Activated CD8-positive, alpha-beta memory T cell treated with anti-CD3 and anti-CD28 coated beads, Interleukin-2, amount 50 U/mL, for 1 hour (primary cell): Measurements from ENCODE around the gene USP36.
A peak's percentile ranks its signal among the peaks of the same experiment; 100 is the strongest.
"Not testable (repeated sequence)": the region's sequence is repeated elsewhere in the genome, so short reads cannot be mapped to it uniquely, and the experiment has no call there.

Experiments
- DNase-seq: peaks from one replicate; pipeline ENCODE4 v3.0.0-alpha.2; 2020; ENCODE audit errors: extremely low read depth

The USP36 gene

DNA sequence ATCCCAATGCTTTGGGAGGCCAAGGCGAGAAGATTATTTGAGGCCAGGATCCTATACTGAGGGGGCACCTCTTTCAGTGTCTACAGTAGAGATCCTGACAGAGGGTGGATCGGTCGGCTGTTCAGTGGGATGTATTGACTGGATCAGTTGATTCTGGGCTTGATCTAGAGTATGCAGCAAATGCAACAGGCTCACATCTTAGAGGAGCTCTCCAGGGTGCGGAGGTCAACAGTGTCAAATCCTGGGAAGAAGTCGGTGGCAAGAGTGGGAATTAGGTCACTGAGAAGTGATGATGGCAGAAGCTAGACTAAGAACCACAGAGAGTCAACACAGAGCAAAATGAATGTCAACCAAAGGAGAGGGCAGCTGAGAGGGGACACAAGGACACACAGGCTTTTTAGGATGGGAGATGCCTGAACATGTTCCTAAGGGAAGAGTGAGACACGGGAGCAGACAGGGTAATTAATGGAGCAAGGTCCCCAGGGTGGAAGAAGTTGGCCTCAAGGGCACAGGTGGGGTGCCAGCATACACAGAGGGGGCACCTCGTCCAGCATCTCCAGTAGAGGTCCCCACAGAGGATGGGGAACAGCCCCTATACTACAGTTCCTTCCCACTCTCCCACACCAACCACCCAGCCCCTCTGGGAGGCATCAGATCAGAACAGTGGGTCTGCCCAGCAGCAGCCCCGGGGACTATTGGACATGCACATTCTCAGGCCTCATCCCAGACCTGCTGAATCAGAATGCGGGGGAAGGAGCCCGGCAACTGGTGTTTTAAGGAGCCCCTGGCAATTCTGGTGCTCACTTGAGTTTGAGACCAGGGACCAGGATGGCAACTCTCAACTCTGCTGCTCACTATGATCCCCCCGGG lies 48.5 kb downstream of the USP36 start:
- no peak for DNase-seq

DNA sequence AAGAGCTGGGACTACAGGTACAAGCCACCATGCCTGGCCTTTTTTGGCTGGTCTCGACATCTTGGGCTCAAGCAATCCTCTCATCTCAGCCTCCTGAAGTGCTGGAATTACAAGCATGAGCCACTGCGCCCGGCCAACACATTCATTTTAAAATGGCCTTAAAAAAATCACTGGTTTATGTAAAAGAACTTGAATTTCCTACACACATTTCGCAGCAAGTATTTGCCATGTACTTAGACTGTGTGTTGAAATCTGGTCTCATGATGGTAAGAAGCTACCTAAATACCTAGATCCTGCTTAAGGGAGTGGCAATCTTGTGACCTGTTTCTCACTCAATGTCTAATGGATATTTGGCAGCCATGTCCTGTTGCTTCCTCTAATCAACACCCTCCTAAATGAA lies 50.1 kb downstream of the USP36 start:
- no peak for DNase-seq

DNA sequence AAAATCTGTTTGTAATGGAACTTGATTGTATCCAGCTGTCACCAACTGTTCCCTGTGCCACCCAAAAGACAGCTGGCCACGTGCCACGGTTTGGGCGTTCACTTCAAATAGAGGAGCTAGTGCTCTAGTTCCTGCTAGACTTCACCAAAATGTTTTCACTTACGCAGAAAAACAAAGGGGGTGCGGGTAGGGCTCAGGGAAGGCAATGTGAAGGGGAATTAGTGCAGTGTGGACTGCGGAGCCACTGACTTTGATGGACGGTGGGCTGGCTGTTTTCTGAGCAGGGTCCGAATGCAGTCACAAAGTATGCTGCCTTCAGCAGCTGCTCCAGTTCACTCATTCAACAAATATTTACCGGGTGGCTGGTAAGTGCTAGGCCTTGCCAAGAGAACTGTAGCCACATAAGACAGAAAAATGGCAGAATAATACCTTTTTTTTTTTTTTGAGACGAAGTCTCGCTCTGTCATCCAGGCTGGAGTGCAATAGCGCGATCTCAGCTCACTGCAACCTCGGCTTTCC lies 50.9 kb downstream of the USP36 start:
- DNase-seq, result no peak

DNA sequence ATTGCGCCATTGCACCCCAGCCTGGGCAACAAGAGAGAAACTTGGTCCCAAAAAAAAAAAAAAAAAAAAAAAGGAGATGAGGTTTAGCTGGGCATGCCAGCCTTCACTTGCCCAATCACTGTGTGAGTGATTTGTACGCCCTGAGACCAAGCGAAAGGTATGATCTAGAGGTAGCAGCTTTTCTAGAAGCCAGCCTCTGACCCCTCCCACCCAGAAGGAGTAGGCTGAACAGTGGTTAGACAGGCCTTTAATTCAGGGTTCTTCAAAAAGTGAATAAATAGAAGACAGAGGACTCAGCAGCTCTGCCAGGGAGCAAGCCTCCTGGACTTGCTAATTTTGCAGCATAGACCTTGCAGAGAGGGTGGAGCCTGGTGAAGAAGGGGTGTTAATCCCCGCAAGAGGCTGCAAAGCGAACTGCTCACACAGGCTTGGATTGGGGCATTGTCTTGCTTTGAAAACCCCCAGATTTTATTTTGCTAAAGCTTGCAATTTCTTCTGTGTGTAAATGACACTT lies 51.4 kb downstream of the USP36 start:
- no peak for DNase-seq

DNA sequence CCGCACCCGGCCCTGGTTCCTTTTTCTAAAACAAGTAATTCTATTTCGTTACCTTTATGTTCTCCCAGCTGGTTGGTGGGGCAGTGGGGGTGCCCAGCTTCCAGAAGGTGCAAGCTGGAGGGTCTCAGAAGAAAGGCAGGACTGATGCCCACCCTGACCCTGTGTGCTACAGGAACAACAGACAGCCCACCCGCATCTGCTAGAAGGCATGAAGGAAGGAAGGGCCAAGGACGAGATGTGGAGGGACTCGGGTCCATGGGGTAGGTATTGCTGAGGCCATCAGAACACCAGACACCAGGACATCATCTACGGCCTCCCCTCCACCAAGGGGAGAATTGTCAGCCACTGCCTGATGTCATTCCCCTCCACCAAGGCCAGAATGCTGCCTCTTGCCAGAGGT lies 52.2 kb downstream of the USP36 start:
- DNase-seq, result no peak

DNA sequence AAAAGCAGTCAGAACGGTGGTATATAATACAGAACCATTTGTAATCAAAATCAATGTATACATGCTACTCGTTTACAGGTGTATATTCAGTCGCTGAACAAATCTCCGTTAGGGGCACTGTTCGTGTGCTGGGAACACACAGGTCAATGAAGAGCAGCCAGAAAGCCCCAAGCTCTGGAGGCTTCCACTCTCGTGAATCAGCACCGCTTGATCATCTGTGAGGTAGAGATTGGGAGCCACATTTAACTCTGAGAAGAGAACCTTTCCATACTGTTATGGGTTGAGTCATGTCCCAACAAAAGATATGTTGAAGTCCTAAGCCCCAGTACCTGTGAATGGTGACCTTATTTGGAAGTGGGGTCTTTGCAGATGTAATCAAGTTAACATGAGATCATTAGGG lies 53.2 kb downstream of the USP36 start:
- DNase-seq, result no peak

DNA sequence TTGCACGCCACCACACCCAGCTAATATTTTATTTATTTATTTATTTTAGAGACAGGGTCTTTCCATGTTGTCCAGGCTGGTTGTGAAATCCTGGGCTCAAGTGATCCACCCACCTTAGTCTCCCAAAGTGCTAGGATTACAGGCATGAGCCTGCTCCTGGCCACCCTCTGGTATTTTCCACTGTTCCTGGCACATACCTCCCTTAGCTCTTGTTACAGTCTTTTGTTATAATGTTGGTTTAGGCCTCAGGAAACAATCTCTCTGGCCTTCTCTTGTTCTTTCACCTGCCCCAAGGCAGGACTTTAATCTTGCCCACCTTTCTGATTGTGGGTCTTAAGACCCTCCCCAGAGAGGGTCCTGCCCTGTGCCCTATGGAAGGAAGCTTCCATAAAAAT lies 55.0 kb downstream of the USP36 start:
- no peak for DNase-seq

DNA sequence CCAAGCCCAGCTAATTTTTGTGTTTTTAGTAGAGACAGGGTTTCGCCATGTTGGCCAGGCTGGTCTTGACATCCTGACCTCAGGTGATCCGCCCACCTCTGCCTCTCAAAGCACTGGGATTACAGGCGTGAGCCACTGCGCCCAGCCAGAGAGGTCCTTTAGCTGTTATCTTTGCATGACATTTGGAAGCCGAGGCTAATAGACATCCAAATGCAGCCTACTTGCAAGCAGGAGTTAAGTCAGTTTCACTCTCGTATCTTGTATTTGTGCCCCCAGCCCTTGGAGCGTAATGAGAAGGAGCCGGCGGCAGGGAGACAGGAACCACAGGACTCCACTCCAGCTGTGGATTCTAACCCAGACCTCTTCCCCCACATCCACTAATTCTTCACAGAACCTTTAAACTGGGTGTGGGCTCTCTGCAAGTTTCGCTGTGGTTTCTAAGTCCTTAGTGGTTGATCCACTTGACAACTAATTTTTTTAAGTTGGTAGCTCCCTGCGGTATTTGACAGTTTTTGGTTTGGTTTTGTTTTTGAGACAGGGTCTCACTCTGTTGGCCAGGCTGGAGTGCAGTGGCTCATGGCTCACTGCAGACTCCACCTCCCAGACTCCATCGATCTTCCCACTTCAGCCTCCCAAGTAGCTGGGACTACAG lies 55.5 kb downstream of the USP36 start:
- no peak for DNase-seq

DNA sequence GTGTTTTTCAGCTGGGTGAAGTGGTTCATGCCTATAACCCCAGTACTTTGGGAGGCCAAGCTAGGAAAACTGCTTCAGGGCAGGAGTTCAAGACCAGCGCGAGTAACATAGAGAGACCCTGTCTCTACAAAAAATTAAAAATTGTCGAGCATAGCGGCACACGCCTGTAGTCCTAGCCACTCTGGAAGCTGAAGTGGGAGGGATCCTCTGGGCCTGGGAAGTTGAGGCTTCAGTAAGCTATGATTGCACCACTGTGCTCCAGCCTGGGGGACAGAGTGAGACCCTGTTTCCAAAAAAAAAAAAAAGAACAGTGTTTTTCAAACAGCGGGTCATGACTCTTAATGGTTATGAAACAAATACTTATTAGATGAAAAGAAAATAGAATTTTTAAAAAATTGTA lies 56.3 kb downstream of the USP36 start:
- no peak for DNase-seq

DNA sequence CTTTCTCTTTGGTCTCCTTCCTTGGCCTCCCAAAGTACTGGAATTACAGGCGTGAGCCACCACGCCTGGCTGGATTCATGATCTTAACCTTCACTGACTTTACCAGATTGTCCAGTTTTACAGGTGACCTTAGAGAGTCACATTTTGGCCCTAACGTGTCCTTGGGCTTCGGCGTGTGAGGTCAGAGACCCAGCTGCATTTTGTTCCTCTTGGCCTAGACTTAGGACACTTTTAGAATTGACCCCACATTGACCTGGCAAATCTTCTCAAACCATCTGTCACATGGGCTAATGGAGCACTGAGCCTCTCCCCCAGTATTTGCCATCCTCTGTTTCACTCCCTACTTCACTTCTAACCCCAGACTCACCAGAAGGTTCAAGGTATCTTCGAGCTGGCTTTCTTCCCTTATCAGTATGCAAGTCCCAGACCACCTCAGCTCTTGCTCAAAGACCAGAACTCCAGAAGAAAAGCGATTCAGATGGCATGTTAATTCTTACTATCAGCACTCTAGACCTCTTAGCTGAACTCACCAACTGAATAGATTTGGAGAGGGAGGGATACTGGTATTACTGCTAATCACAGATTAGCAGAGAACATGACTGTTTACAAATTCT lies 56.8 kb downstream of the USP36 start:
- DNase-seq, result no peak

DNA sequence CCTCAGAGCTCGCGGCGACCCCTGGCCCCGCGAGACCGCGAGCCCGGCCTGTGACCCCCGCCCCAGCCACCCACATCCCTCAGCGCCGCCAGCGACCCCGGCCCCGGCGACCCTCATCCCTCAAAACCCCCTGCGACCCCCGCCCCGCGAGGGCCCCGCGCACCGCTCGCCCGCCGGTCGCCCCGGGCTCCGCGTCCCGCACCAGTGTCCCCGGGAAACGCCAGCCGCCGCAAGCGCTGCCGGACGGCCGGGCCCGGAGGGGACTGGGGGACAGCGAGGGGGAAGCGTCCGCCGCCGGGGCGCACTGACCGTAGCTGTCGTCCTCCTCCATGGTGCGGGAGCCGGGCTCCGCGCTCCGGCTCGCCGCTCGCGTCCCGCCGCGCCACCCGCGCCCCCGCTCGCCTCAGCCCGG lies 58.7 kb downstream of the USP36 start, which contains the start of gene CYTH1:
Gene CYTH1, minus strand, starts transcription at position 381 of the 412 bp plus-strand sequence. Its CDS starts 50 bp downstream, at position 331.
- DNase-seq, result no peak

DNA sequence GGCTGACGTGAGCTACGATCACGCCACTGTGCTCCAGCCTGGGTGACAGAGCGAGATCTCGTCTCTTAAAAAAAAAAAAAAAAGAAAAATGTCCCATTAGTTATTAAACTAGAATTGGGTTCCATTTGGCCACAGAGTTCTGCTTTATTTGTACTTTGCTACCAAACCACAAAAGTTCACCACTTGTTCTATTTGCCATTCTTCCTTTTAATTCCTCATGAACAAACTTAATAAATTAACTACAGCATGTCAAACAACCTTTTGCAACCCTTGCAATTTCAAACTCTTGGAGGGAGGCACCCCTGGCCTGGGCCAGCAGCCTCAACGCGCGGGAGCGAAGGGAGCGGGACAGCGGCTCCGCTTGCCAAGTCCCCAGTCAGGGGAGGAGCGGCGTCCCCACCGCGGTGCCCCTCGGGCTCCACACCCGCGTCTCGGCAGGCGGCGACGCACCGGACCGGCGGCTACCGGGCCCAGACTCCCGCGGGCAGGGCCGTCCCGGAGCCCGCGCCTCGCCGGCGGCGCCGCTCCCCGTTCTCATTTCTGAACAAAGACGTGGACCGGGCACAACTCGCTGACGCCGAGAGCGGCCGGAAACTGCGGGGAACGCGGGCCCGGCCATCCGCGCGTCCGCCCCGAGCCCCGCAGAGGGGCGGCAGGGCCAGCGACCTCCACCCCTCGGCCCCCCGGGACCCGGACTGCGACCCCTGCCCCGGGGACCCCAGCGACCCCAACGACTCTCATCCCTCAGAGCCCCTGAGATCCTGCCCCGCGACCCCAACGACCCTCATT lies 59.3 kb downstream of the USP36 start:
- DNase-seq, result no peak

DNA sequence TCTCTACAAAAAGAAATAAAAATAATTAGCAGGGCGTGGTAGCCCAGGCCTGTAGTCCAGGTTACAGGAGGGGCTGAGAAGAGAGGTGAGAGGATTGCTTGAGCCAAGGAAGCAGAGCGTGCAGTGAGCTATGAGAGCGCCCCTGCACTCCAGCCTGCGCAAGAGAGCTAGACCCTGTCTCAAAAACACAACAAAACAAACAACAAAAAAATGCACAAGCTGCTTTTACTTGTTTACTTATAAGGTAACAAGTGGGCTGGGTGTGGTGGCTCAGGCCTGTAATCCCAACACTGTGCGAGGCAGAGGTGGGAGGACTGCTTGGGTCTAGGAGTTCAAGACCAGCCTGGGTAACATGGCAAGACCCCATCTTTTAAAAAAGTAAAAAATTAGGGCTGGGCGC lies 60.3 kb downstream of the USP36 start:
- DNase-seq, result no peak

DNA sequence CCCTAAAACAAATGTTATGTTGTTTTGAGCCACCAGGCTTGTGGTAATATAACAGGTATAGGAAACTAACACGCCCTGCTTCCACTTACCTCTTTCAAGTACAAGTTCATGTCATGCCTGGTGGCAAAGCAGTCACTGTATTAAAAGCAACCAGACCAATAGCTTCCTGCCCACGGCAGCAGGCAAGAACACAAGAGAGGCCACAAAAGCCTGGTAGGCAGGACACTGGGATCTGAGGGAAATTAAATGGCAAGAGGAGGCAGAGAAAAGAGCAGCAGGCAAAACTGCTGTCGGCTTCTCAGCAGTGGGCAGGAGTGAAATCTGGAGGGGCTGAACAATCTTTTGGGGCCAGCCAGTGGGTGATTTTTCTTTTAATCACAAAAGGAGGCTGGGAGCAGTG lies 60.8 kb downstream of the USP36 start:
- peak; percentile 41 for DNase-seq

DNA sequence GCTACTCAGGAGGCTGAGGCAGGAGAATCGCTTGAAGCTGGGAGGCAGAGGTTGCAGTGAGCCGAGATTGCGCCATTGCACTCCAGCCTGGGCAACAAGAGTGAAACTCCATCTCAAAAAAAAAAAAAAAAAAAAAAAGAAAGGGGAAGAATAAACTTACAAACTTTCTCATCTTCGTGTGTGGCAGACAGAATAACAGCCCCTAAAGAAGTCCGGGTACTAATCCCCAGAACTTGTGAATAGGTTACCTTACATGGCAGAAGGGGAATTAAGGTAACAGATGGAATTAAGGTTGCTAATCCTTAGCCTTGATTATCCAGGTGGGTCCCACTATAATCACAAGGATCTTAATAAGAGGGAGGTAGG lies 61.3 kb downstream of the USP36 start:
- DNase-seq, result not testable (repeated sequence)

DNA sequence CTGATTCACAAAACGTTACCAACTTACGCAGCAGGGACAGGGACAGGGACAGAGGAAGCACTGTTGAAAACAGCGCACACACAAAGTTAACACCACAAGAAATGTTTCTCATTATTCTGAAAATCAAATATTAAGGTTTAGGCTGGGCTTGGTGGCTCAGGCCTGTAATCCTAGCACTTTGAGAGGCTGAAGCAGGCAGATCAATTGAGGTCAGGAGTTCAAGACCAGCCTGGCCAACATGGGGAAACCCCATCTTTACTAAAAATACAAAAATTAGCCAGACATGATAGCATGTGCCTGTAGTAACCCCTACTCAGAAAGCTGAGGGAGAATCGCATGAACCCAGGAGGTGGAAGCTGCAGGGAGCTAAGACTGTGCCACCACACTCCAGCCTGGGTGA lies 62.7 kb downstream of the USP36 start:
- no peak for DNase-seq

DNA sequence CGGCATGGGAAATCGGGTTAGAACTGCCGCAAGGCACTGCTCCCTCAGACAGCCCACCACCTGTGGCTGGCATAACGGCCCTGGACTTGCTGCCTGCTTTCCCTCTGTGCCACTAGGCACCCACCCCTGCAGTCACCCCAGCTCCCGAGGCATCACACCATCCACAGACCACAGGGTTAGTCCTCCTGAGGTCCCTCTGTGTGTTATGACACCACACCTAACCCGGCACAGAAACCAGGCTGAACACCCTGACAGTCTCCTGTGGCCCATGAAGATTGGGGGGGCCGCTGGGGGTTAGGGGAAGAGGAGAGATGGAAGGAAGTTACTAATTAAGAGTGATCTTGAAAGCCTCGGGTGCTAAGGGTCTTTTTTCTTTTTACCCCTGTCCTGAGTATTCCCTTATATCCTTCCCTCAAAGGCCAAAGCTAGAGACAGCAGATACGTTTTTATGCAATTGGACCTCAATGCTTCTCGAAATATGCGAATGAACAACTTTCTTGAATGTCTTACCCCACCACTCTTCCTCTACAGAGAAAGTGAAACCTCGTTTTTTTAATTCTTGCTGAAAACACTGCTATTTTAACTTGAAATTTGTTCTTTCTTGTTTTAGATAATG lies 65.5 kb downstream of the USP36 start:
- DNase-seq, result no peak

DNA sequence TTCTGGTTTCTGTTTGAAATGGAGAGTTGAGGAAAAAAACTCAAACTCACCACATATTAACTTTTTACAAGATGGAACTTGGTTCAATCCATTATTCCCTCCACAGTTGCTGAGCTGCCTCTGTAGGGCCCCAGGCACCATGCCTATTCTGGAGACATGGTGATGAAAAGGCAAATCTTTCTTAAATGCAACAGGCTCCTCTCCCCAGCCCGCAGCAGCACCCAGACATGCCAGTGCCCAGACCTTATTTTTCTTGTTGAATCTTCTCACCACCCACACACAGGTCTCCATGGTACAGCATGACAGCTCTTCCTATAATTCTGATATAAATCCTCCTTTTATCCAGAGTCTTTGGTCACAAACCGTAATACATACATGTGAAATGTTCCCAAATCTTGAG lies 66.2 kb downstream of the USP36 start:
- no peak for DNase-seq

DNA sequence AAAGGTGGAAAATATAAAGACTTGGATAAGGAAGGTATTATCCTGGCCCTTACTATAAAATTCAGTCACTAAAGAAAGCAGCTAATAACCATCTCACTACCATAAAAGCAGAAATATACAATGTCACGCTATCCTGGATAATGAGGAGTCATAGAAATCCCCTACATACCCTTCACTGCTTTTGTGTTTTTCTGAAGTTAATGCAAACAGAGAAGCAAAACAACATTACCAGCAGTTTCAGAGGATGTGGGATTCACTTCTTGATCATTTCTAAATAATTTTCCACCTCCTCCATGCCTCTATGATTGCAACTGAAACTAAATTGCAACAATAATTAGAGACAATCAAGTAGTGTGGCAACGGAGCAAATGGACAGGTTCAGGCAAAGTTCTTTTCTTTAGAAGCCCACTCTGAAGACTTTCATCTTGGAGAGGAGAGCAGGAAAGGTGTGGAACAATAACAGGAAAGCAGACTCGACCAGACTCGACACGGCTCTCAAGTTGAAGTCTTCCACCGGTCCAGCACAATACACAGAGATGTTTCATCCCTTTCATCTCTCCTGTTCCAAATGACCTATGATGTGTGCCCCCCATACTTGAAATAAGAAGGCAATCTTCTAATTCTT lies 68.7 kb downstream of the USP36 start:
- no peak for DNase-seq

DNA sequence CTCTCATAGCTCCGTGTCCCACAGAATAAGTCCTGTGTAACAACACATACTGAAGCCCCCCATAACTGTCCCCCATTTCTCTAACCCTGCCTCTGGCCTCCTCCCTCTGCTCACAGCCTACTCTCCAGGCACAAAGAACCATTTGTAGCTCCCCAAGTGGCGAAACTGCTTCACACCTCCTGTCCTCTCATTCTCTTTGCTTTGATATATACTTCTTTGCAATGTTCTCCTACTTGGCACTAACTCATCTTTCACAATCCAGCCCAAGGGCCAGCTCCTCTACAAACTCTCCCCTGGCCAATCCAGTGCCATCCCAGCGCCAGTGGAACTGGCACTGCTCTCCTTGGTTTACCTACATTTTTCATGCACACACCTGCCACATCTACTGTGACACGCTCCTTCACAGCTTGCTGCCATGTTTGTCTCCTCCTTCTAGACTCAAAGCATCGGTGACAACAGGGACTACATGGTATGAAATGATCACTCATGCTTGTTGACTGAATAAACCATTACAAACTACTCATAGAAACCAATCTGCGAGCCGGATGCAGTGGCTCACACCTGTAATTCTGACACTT lies 71.3 kb downstream of the USP36 start:
- DNase-seq, result no peak
